Parathyroid adenoma (tissue), 2 donors: ENCODE data around the gene SCLT1.

Experiments used
- H2AFZ ChIP-seq: fragments of 300-600 bp; sonication (generic); one replicate; pipeline ENCODE4 v1.7.0; 2017; ENCODE audit warnings: antibody characterized with exemption, mild to moderate bottlenecking
- H3K27ac ChIP-seq: fragments of 300-600 bp; sonication (generic); one replicate; pipeline ENCODE4 v1.7.0; 2017
- H3K27me3 ChIP-seq: fragments of 300-600 bp; sonication (generic); one replicate; pipeline ENCODE4 v1.7.0; 2017; ENCODE audit warnings: low read length; ENCODE audit not compliant: control insufficient read depth, insufficient read depth
- H3K36me3 ChIP-seq: fragments of 300-600 bp; sonication (generic); one replicate; pipeline ENCODE4 v1.7.0; 2017; ENCODE audit warnings: low read length; ENCODE audit not compliant: control insufficient read depth, insufficient read depth
- H3K4me1 ChIP-seq: fragments of 300-600 bp; sonication (generic); one replicate; pipeline ENCODE4 v1.7.0; 2017; ENCODE audit warnings: control low read depth
- H3K4me2 ChIP-seq: fragments of 300-600 bp; sonication (generic); one replicate; pipeline ENCODE4 v1.7.0; 2017; ENCODE audit warnings: low read length
- H3K4me3 ChIP-seq: fragments of 300-600 bp; sonication (generic); one replicate; pipeline ENCODE4 v1.7.0; 2017; ENCODE audit warnings: low read depth, low read length
- H3K79me2 ChIP-seq: fragments of 300-600 bp; sonication (generic); one replicate; pipeline ENCODE4 v1.7.0; 2017; ENCODE audit warnings: control low read depth
- H3K9ac ChIP-seq: fragments of 300-600 bp; sonication (generic); one replicate; pipeline ENCODE4 v1.7.0; 2017; ENCODE audit warnings: mild to moderate bottlenecking
- H3K9me3 ChIP-seq: fragments of 300-600 bp; sonication (generic); one replicate; pipeline ENCODE4 v1.7.0; 2017; ENCODE audit warnings: low read length; ENCODE audit not compliant: control insufficient read depth
- TF ChIP-seq, protein P1 (sequence below): fragments of 300-600 bp; sonication (generic); IDR thresholded peaks from one replicate; pipeline ENCODE4 v1.7.0; 2017; ENCODE audit warnings: antibody characterized with exemption, mild to moderate bottlenecking
- donor health status: primary hyperparathyroidism.

The SCLT1 gene

DNA sequence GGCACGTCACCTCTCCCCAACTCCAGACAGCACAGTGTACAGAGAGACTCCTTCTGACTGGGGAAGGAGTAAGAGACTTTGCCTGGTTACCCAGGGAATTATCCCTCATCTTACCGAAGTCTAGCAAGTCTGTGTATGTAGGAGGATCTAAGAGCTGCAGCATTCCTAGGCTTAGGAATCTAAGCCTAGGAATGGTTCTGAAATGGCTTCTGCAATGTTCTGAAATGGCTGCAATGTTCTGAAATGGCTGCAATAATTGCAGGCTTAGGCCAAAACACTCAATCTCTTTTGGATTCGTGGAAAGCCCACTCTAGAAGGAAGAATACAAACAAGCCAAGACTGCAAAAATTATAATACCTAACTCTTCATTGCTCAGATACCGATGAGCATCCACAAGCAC is 106.4 kb downstream of the SCLT1 start:
- no peak overlapping the region for H3K27ac ChIP-seq
- no peaks in the 10 kb centered on the region for H3K9me3 ChIP-seq
- no peaks in the 10 kb centered on the region for H3K27me3 ChIP-seq
- H3K9ac ChIP-seq, result no peak overlapping the region
- H2AFZ ChIP-seq, result no peak overlapping the region
- H3K4me2 ChIP-seq, result no peak overlapping the region
- no peaks in the 10 kb centered on the region for H3K79me2 ChIP-seq
- no peak overlapping the region for H3K4me3 ChIP-seq
- TF ChIP-seq, protein P1, sequence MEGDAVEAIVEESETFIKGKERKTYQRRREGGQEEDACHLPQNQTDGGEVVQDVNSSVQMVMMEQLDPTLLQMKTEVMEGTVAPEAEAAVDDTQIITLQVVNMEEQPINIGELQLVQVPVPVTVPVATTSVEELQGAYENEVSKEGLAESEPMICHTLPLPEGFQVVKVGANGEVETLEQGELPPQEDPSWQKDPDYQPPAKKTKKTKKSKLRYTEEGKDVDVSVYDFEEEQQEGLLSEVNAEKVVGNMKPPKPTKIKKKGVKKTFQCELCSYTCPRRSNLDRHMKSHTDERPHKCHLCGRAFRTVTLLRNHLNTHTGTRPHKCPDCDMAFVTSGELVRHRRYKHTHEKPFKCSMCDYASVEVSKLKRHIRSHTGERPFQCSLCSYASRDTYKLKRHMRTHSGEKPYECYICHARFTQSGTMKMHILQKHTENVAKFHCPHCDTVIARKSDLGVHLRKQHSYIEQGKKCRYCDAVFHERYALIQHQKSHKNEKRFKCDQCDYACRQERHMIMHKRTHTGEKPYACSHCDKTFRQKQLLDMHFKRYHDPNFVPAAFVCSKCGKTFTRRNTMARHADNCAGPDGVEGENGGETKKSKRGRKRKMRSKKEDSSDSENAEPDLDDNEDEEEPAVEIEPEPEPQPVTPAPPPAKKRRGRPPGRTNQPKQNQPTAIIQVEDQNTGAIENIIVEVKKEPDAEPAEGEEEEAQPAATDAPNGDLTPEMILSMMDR, result no peak
- no peaks in the 10 kb centered on the region for H3K36me3 ChIP-seq
- H3K4me1 ChIP-seq, result no peaks in the 10 kb centered on the region

DNA sequence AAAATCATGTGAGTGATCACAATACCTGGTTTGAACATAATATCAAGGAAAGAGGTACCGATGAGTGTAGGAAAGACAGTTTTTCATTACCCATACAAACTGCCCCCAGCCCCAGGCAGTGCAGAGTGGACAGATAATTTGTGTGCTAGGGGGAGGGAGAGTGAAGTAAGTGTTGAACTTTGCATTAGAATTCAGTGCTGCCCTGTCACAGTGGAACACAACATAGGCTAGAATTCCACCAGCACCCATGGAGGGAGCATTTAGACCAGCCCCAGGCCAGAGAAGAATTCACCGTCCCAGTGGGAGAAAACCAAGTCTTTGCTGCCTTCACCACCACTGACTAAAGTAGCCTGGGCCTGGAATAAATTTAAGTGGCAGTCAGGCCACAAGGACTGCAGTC is 107.3 kb downstream of the SCLT1 start:
- Histone ChIP-seq H3K79me2 (no peaks in the 10 kb centered on the region), H3K36me3 (no peaks in the 10 kb centered on the region), H3K27ac (no peak overlapping the region), H3K4me2 (no peak overlapping the region), H3K9me3 (no peaks in the 10 kb centered on the region), H3K4me1 (no peaks in the 10 kb centered on the region), H3K27me3 (no peaks in the 10 kb centered on the region), H3K9ac (no peak overlapping the region), H2AFZ (no peak overlapping the region), H3K4me3 (no peak overlapping the region)
- TF ChIP-seq, protein P1, result no peak

DNA sequence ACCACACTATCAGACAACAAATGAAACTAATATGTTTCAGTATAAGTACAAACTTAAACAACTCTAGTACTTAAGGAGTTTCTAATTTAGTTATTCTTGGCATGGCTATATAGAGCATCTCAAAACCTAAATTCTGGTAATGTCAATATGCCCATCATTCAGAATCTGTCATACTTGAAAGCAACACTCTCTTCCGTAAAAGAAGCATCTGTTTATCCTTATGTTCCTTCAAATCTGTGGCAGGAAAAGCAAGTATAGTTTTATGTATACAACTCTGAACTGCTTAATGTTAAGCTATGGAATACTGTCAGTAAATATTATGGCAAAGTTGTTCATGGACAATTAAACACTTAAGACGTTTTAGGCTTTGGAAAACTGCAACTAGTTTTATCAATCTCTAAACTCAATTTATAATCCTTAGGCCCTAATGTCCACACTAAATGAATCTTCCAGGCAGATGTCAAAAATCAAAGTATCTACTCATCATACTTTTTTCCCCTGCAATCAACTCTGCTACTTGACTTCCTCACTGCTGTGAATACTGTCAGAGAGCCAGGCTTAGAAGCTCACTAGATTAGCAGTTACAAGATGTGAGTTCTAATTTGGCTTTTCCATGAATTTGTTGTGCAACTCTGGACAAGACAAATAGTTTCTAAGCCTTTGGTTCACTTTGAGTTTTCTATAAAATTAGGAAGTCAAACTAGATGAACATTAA is 109.4 kb downstream of the SCLT1 start:
- no peak overlapping the region for H3K4me3 ChIP-seq
- no peak overlapping the region for H3K4me2 ChIP-seq
- H3K9me3 ChIP-seq, result no peaks in the 10 kb centered on the region
- H3K27me3 ChIP-seq, result no peaks in the 10 kb centered on the region
- no peak overlapping the region for H3K9ac ChIP-seq
- H3K27ac ChIP-seq, result no peak overlapping the region
- no peaks in the 10 kb centered on the region for H3K4me1 ChIP-seq
- no peaks in the 10 kb centered on the region for H3K79me2 ChIP-seq
- no peak overlapping the region for H2AFZ ChIP-seq
- no peaks in the 10 kb centered on the region for H3K36me3 ChIP-seq
- TF ChIP-seq, protein P1, result no peak

DNA sequence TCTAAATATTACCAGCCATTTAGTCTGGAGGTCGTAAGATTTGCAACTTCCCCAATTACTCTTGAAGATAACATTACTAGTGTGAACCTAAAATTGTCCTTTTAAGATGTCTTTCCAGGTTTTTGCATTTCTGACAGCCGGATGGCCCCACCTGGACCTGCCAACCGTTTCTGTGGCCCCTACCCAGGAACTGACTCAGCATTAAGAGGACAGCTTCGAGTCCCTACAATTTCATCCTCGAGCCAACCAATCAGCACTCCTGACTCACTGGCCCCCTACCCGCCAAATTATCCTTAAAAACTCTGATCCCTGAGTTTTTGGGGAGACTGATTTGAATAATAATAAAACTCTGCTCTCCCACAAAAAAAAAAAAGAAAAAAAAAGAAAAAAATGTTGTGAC is 112.0 kb downstream of the SCLT1 start:
- Histone ChIP-seq H3K36me3 (no peaks in the 10 kb centered on the region), H3K9ac (no peak overlapping the region), H3K4me1 (no peaks in the 10 kb centered on the region), H3K27ac (no peak overlapping the region), H3K4me3 (no peak overlapping the region), H3K79me2 (no peaks in the 10 kb centered on the region), H3K9me3 (no peaks in the 10 kb centered on the region), H2AFZ (no peak overlapping the region), H3K27me3 (no peaks in the 10 kb centered on the region), H3K4me2 (no peak overlapping the region)
- TF ChIP-seq, protein P1, result no peak

DNA sequence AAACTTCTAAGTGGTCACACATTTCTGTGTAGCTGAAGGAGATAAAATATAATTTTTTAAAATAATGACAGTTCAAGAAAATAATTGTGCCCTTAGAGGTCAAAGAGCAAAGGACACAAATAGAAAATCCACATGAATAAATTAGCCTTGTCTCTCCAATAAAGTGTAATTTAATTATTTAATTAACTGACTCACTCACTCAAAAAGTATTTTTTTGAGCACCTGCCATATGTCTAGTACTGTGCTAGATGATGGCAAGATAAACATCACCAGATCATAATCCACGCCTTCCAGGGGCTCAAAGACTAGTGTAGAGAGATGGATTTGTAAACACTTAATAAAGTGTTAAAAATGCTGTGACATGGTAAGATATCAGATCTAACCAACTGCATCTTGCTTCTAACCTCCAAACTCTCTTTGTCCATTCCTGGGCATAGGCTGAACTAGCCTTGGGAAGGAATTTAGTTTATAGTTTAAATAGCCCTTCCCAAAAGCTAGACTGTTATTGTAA is 112.5 kb downstream of the SCLT1 start:
- H3K4me2 ChIP-seq, result no peak overlapping the region
- no peak overlapping the region for H3K9ac ChIP-seq
- TF ChIP-seq, protein P1, result no peak
- no peak overlapping the region for H3K27ac ChIP-seq
- no peaks in the 10 kb centered on the region for H3K36me3 ChIP-seq
- H3K79me2 ChIP-seq, result no peaks in the 10 kb centered on the region
- H3K4me1 ChIP-seq, result no peaks in the 10 kb centered on the region
- no peak overlapping the region for H3K4me3 ChIP-seq
- no peaks in the 10 kb centered on the region for H3K9me3 ChIP-seq
- H3K27me3 ChIP-seq, result no peaks in the 10 kb centered on the region
- H2AFZ ChIP-seq, result no peak overlapping the region
